Measurements from ENCODE around the gene KMT2A. TPM values are rescaled to one million over a fixed set of nuclear protein-coding genes. Genes with fewer than 3 reads are reported as not detected.
"Not testable (repeated sequence)": the region's sequence is repeated elsewhere in the genome, so short reads cannot be mapped to it uniquely, and the experiment has no call there.

Gene KMT2A
- total RNA-seq, 2 donors from 2014 or later: 62.6 to 209 TPM

DNA sequence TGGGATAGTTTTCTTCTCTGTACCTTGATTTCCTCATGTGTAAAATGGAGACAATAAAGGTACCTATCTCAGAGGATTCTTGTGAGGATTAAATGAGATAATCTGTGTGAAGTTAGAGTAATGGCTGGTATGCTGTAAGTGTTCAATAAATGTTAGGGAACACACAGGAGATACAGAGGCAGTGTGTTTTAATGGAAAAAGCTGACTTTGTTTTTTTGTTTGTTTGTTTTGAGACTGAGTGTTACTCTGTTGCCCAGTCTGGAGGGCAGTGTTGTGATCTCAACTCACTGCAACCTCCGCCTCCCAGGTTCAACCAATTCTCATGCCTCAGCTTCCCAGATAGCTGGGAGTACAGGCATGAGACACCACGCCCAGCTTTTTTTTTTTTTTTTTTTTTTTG, 133.4 kb downstream of the KMT2A start:
- no peak for TF ChIP-seq POLR2A (IDR thresholded peaks at IDR 0.05)
- TF ChIP-seq CTCF (IDR thresholded peaks at IDR 0.05): no peak
- DNase-seq (no peak), ATAC-seq (no peak)
- intact Hi-C loops (cut with DNase I): no loop called here
- no peaks in the 10 kb centered on the region for H3K9me3 ChIP-seq
- 88 to 91% methylated on average over 2 of the region's 2 CpGs for WGBS, 2 donors
- H3K4me1 ChIP-seq: peaks cover 30% of the 10 kb centered on the region
- no peaks in the 10 kb centered on the region for H3K27me3 ChIP-seq
- no peak overlapping the region for H3K4me3 ChIP-seq
- no peaks in the 10 kb centered on the region for H3K36me3 ChIP-seq (replicated peaks in 1 of 2; ENCODE audit: insufficient read depth in 1 of 2, low read depth in 2 of 2)
- no peak overlapping the region for H3K27ac ChIP-seq

DNA sequence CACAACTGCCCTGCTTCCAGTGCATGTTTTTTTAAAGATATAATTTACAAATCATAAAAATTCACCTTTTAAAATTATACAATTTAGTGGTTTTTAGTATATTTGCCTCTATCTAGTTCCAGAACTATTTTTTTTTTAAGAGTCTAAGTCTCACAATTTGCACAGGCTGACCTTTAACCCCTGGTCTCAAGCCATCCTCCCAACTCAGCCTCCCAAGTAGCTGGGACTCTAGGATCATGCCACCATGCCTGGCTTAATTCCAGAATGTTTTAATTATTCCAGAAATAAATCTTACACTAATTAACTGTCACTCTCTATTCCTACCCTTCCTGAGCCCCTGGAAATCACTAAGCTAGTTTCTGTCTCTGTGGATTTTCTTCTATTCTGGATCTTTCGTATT, 134.5 kb downstream of the KMT2A start:
- 100% methylated on average over 1 of the region's 1 CpG for WGBS, 2 donors
- DNase-seq: no peak
- no peak overlapping the region for H3K4me3 ChIP-seq
- no peaks in the 10 kb centered on the region for H3K9me3 ChIP-seq
- no peak for TF ChIP-seq POLR2A (IDR thresholded peaks at IDR 0.05)
- TF ChIP-seq CTCF (IDR thresholded peaks at IDR 0.05): no peak
- intact Hi-C loops (cut with DNase I): no loop called here
- no peaks in the 10 kb centered on the region for H3K36me3 ChIP-seq (replicated peaks in 1 of 2; ENCODE audit: insufficient read depth in 1 of 2, low read depth in 2 of 2)
- H3K27ac ChIP-seq: no peak overlapping the region
- no peaks in the 10 kb centered on the region for H3K27me3 ChIP-seq
- peaks cover 36% of the 10 kb centered on the region for H3K4me1 ChIP-seq
- ATAC-seq: no peak

- intact Hi-C loops (cut with DNase I); ATAC-seq; H3K9me3 ChIP-seq; H3K27me3 ChIP-seq; H3K36me3 ChIP-seq (replicated peaks in 1 of 2; ENCODE audit: insufficient read depth in 1 of 2, low read depth in 2 of 2): not testable (repeated sequence)
- WGBS, 2 donors: 16 to 25% methylated on average over 15 of the region's 15 CpGs
- Histone ChIP-seq H3K27ac (peak overlapping the region; percentile 30 to 100 (median 98)), H3K4me3 (peak overlapping the region in 1 of 2 donors; percentile 81), H3K4me1 (peaks cover 38% of the 10 kb centered on the region)
- DNase-seq: peak in 2 of 4 donors; percentile 25 to 29
Measured at GRCh38 chr11:118571701-118572060, 135.4 kb downstream of the KMT2A start.

DNA sequence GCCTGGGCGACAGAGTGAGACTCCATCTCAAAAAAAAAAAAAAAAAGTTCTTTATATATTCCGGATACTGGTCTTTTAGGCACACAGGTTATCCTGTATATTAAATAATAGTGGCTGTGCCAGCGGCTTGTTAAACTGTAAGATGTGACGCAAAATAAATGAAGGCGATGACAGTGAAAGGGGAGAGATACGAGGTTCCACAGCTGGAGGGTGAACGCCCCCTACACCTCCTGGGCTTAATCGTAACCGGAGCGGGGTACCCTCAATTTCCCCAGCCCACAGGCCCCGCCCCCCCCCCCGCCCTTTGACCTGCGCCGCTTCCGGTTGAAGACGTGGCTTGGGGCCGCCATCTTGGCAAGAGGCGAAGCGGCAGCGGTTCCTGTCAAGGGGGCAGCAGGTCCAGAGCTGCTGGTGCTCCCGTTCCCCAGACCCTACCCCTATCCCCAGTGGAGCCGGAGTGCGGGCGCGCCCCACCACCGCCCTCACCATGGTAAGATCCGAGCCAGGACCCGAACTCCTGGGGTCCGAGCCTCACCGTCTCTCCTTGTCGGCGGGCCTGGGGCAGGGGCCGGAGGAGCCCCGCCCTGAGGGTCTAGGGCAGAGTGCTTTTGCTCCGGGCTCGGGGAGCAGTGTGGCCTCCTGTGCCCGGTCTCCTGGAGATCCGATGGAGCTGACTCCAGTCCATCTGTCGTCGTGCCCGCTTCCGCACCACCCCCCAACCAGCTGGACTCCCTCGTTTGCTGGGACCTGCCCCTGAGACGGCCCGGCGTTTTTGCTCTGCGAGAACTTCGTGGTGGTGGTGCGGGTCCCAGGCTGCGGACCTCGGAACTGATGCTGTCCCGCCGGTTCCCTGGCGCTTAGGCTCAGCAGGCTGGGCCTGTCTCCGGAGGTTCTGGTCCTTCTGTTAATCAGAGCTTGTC, 136.0 kb downstream of the KMT2A start, which contains the start of gene ARCN1:
TSS of gene ARCN1 (plus strand) at position 349 of the 920 bp plus-strand sequence. CDS start at position 488, 139 bp downstream.
- Histone ChIP-seq H3K36me3 (replicated peaks in 1 of 2; ENCODE audit: insufficient read depth in 1 of 2, low read depth in 2 of 2) (no peaks in the 10 kb centered on the region), H3K27me3 (no peaks in the 10 kb centered on the region), H3K27ac (peak within 1 kb of the TSS; percentile 98 to 100 (median 98)), H3K4me3 (peak within 1 kb of the TSS; percentile 33 to 81), H3K9me3 (no peaks in the 10 kb centered on the region), H3K4me1 (peaks cover 44% of the 10 kb centered on the region)
- intact Hi-C loops (cut with DNase I): no loop called here
- ATAC-seq: peak; percentile 91
- peak; percentile 76 to 83 (median 82) for DNase-seq
- peak; percentile 36 to 74 (median 72) for TF ChIP-seq POLR2A (IDR thresholded peaks at IDR 0.05)
- TF ChIP-seq CTCF (IDR thresholded peaks at IDR 0.05): no peak
- 0% methylated on average over 10 to 50 of the region's 55 CpGs for WGBS, 2 donors

- 0% methylated on average over 10 of the region's 10 CpGs for WGBS, 2 donors
- H3K27me3 ChIP-seq: no peaks in the 10 kb centered on the region
- H3K9me3 ChIP-seq: no peaks in the 10 kb centered on the region
- peak; percentile 8 for ATAC-seq
- no peak for TF ChIP-seq POLR2A (IDR thresholded peaks at IDR 0.05)
- TF ChIP-seq CTCF (IDR thresholded peaks at IDR 0.05): peak in 1 of 7 experiments; percentile 0
- H3K27ac ChIP-seq: peak overlapping the region; percentile 98 to 100 (median 98)
- H3K36me3 ChIP-seq (replicated peaks in 1 of 2; ENCODE audit: insufficient read depth in 1 of 2, low read depth in 2 of 2): no peaks in the 10 kb centered on the region
- H3K4me3 ChIP-seq: peak overlapping the region; percentile 33 to 81
- no peak for DNase-seq
- H3K4me1 ChIP-seq: peaks cover 45% of the 10 kb centered on the region
- intact Hi-C loops (cut with DNase I): no loop called here
Measured at GRCh38 chr11:118572981-118573550, 136.8 kb downstream of the KMT2A start.
